ENCODE results near the gene CDC123. TPM values are rescaled to one million over a fixed set of nuclear protein-coding genes. Genes with fewer than 3 reads are reported as not detected.

Gene CDC123
- total and polyA plus RNA-seq, 2 of the 4 experiments (the other 2 are of a cell fraction), result 100 to 203 TPM

DNA sequence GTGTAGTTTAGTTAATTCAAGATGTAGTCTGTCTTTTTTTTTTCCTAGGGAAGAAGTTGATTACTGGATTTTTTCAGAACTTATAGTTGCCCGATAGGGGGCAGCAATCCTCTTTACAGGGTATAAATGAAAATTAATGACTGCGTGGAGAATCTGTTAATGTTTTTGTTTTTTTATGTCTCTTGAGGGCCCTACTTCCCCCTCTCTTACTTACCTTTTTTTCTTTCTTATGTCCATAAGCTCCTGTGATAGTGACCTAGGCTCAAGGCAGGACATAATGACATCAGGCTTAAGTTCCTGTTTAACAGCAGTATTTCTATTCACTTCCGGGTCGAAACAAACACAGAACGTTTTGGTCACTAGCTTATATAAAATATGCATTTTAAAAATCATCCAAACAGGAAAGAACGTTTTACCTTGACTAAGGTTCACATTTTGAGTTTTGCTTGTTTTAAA lies 18.8 kb downstream of the CDC123 start:
- Histone ChIP-seq H3K27me3 (ENCODE audit: control insufficient read depth, insufficient read depth, low read length) (no peaks in the 10 kb centered on the region), H2AK9ac (replicated peaks; ENCODE audit: low read depth, low read length, poor library complexity) (no peak overlapping the region), H3K79me1 (ENCODE audit: low read depth in 1 of 2, low read length in 2 of 2) (peaks cover 24 to 27% of the 10 kb centered on the region in 2 experiments; a peak in 3 of 4 replicates), H2BK20ac (ENCODE audit: low read depth, low read length) (no peak overlapping the region), H3K4ac (ENCODE audit: low read depth, low read length) (no peak overlapping the region), H4K8ac (ENCODE audit: low read depth in 2 of 2, low read length in 2 of 2) (peak overlapping the region in 1 of 2 experiments; percentile 44; a peak in 1 of 4 replicates), H4K20me1 (ENCODE audit: insufficient read depth, low read length) (0 out of 2 replicates have a peak, but pooled peaks cover 3% of the 10 kb centered on the region), H3K9me1 (ENCODE audit: insufficient read depth, low read length) (no peaks in the 10 kb centered on the region), H3K18ac (ENCODE audit: low read depth, low read length) (peak overlapping the region; percentile 12; the same call in 1 of the 2 replicates), H3K36me3 (ENCODE audit: control insufficient read depth, insufficient read depth, low read length) (peaks cover 31% of the 10 kb centered on the region), H2BK15ac (ENCODE audit: low read depth, low read length) (no peak overlapping the region), H3K23ac (ENCODE audit: low read depth, low read length) (no peak overlapping the region), H3K14ac (replicated peaks; ENCODE audit: low read depth, low read length) (no peak overlapping the region), H4K91ac (ENCODE audit: insufficient read depth, low read depth, low read length) (no peak overlapping the region), H2AFZ (replicated peaks; ENCODE audit: low read length, poor library complexity) (no peak overlapping the region), H3K9me3 (ENCODE audit: control insufficient read depth, insufficient read depth, low read length) (no peaks in the 10 kb centered on the region), H3K4me3 (ENCODE audit: insufficient read depth, low read depth, low read length) (no peak overlapping the region), H3K27ac (ENCODE audit: insufficient read depth, low read length) (peak overlapping the region; percentile 29; the same call in 1 of the 2 replicates), H3K9ac (ENCODE audit: low read depth, low read length) (peak overlapping the region; percentile 48; the same call in 1 of the 2 replicates), H3K4me2 (ENCODE audit: low read depth, low read length) (no peak overlapping the region; the same call in 1 of the 2 replicates), H2AK5ac (ENCODE audit: low read depth, low read length) (no peak overlapping the region), H3K56ac (ENCODE audit: extremely low read depth, insufficient read depth, low read length) (no peak overlapping the region), H2BK5ac (ENCODE audit: low read depth, low read length, poor library complexity, severe bottlenecking) (peak overlapping the region; percentile 76), H2BK120ac (ENCODE audit: low read depth, low read length) (no peak overlapping the region), H3K4me1 (ENCODE audit: control insufficient read depth, insufficient read depth, low read length) (peaks cover 5% of the 10 kb centered on the region), H4K5ac (ENCODE audit: low read depth, low read length) (no peak overlapping the region)
- dilution Hi-C loops (cut with HindIII; ENCODE audit: low sequenced_read_pairs, unreplicated experiment), result no loop called here
- no CpG with 5 or more reads among the region's 6 CpGs for WGBS, 2 experiments (ENCODE audit: extremely low coverage in 2 of 2, insufficient read length in 1 of 2)
- POLR2A ChIA-PET (ENCODE audit: unreplicated experiment), result no interaction called here
- intact Hi-C loops (cut with micrococcal nuclease), result loop anchor here (1.0 to 5.0 kb wide), 2 partner anchors 497 to 688 kb away; no protein-coding TSS in a partner anchor
- in situ Hi-C loops (cut with MboI; ENCODE audit: low sequenced_read_pairs), result no loop called here
- DNase-seq (peak; percentile 64), ATAC-seq (ENCODE audit: low read depth) (peak; percentile 73)
- TF ChIP-seq CHD1 (IDR thresholded peaks at IDR 0.05; ENCODE audit: low read depth, low read length), result no peak
- no peak for TF ChIP-seq RFX5 (IDR thresholded peaks at IDR 0.05; ENCODE audit: low read depth, low read length)
- peak; percentile 66 for TF ChIP-seq RAD21 (IDR thresholded peaks at IDR 0.05; ENCODE audit: low read length)
- no peak for TF ChIP-seq RCOR1 (IDR thresholded peaks at IDR 0.05; ENCODE audit: insufficient replicate concordance, low read length)
- TF ChIP-seq BHLHE40 (IDR thresholded peaks at IDR 0.05; ENCODE audit: low read depth, low read length), result no peak
- TF ChIP-seq SMC3 (IDR thresholded peaks at IDR 0.05; ENCODE audit: low read depth, low read length), result peak; percentile 40; the same call in 1 of the 2 replicates
- TF ChIP-seq, protein P1, sequence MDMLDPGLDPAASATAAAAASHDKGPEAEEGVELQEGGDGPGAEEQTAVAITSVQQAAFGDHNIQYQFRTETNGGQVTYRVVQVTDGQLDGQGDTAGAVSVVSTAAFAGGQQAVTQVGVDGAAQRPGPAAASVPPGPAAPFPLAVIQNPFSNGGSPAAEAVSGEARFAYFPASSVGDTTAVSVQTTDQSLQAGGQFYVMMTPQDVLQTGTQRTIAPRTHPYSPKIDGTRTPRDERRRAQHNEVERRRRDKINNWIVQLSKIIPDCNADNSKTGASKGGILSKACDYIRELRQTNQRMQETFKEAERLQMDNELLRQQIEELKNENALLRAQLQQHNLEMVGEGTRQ (IDR thresholded peaks at IDR 0.05; ENCODE audit: low read depth, low read length), result no peak
- TF ChIP-seq, protein P2, sequence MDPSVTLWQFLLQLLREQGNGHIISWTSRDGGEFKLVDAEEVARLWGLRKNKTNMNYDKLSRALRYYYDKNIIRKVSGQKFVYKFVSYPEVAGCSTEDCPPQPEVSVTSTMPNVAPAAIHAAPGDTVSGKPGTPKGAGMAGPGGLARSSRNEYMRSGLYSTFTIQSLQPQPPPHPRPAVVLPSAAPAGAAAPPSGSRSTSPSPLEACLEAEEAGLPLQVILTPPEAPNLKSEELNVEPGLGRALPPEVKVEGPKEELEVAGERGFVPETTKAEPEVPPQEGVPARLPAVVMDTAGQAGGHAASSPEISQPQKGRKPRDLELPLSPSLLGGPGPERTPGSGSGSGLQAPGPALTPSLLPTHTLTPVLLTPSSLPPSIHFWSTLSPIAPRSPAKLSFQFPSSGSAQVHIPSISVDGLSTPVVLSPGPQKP (IDR thresholded peaks at IDR 0.05; ENCODE audit: borderline replicate concordance, low read depth, low read length), result no peak
- TF ChIP-seq, protein P3, sequence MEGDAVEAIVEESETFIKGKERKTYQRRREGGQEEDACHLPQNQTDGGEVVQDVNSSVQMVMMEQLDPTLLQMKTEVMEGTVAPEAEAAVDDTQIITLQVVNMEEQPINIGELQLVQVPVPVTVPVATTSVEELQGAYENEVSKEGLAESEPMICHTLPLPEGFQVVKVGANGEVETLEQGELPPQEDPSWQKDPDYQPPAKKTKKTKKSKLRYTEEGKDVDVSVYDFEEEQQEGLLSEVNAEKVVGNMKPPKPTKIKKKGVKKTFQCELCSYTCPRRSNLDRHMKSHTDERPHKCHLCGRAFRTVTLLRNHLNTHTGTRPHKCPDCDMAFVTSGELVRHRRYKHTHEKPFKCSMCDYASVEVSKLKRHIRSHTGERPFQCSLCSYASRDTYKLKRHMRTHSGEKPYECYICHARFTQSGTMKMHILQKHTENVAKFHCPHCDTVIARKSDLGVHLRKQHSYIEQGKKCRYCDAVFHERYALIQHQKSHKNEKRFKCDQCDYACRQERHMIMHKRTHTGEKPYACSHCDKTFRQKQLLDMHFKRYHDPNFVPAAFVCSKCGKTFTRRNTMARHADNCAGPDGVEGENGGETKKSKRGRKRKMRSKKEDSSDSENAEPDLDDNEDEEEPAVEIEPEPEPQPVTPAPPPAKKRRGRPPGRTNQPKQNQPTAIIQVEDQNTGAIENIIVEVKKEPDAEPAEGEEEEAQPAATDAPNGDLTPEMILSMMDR (conservative IDR thresholded peaks at IDR 0.05; ENCODE audit: low read depth, low read length), result peak; percentile 73
- TF ChIP-seq MXI1 (IDR thresholded peaks at IDR 0.05; ENCODE audit: borderline replicate concordance, low read depth, low read length), result no peak
- no peak for TF ChIP-seq FOS (IDR thresholded peaks at IDR 0.05; ENCODE audit: low read depth, low read length)
- TF ChIP-seq POLR2A (IDR thresholded peaks at IDR 0.05; ENCODE audit: low read depth, low read length), result no peak
- TF ChIP-seq MAFK (IDR thresholded peaks at IDR 0.05; ENCODE audit: low read depth, low read length), result no peak
- no peak for TF ChIP-seq NFE2L2 (IDR thresholded peaks at IDR 0.05; ENCODE audit: low read depth, low read length)
- TF ChIP-seq MAZ (IDR thresholded peaks at IDR 0.05; ENCODE audit: borderline replicate concordance, low read depth, low read length), result no peak
- TF ChIP-seq CEBPB (IDR thresholded peaks at IDR 0.05; ENCODE audit: low read depth, low read length), result no peak
- no TSS peak for BruUV-seq (replicated peaks)
- CTCF ChIA-PET, result interaction anchor here (0.6 to 1.7 kb wide), 16 partner anchors 11 to 848 kb away, joined by 3 to 9 read pairs (median 4); partner anchors contain the start of genes CDC123 and NUDT5

Measured in IMR-90 (cell line).